HepG2 (cell line): ENCODE data around the gene RAC3. TPM values are rescaled to one million over a fixed set of nuclear protein-coding genes. Genes with fewer than 3 reads are reported as not detected.

Experiments used
- CTCF ChIP-seq: sonication (generic); formaldehyde crosslinking; IDR thresholded peaks from 2 replicates; pipeline ENCODE4 v1.5.0; 2020; ENCODE audit warnings: mild to moderate bottlenecking, missing genetic modification reagents, moderate library complexity
- DRAP1 ChIP-seq: IDR thresholded peaks from 2 replicates; pipeline ENCODE4 v1.6.1; 2016; ENCODE audit warnings: missing genetic modification reagents, missing compliant biosample characterization
- E2F5 ChIP-seq: sonication (generic); formaldehyde crosslinking; conservative IDR thresholded peaks from 2 replicates; pipeline ENCODE4 v1.4.0; 2020; ENCODE audit warnings: missing genetic modification reagents
- ESRRA ChIP-seq: sonication (generic); formaldehyde crosslinking; IDR thresholded peaks from 2 replicates; pipeline ENCODE4 v1.5.1; 2020; ENCODE audit warnings: mild to moderate bottlenecking, low read depth, missing genetic modification reagents
- FLYWCH1 ChIP-seq: sonication (generic); formaldehyde crosslinking; IDR thresholded peaks from 2 replicates; pipeline ENCODE4 v1.8.1; 2023; ENCODE audit warnings: mild to moderate bottlenecking, missing genetic modification reagents
- HNRNPL ChIP-seq: fragments of 200-400 bp; formaldehyde crosslinking; IDR thresholded peaks from 2 replicates; pipeline ENCODE4 v1.6.1; 2017; ENCODE audit warnings: mild to moderate bottlenecking, low read depth, low read length
- SAFB2 ChIP-seq: sonication (generic); formaldehyde crosslinking; IDR thresholded peaks from 2 replicates; pipeline ENCODE4 v1.5.1; 2020; ENCODE audit warnings: missing genetic modification reagents, low read depth, mild to moderate bottlenecking, borderline replicate concordance
- SP140L ChIP-seq: sonication (generic); formaldehyde crosslinking; IDR thresholded peaks from 2 replicates; pipeline ENCODE4 v1.4.0; 2020; ENCODE audit warnings: missing genetic modification reagents, borderline replicate concordance
- STAT6 ChIP-seq: sonication (generic); formaldehyde crosslinking; IDR thresholded peaks from 2 replicates; pipeline ENCODE4 v1.4.0; 2020; ENCODE audit warnings: missing genetic modification reagents, mild to moderate bottlenecking, borderline replicate concordance
- ZNF18 ChIP-seq: sonication (generic); formaldehyde crosslinking; IDR thresholded peaks from 2 replicates; pipeline ENCODE4 v1.8.0; 2022; ENCODE audit warnings: mild to moderate bottlenecking, missing genetic modification reagents; ENCODE audit not compliant: insufficient replicate concordance
- ZNF280B ChIP-seq: sonication (generic); formaldehyde crosslinking; IDR thresholded peaks from 2 replicates; pipeline ENCODE4 v1.5.0; 2020; ENCODE audit warnings: missing genetic modification reagents, mild to moderate bottlenecking, borderline replicate concordance
- ZNF326 ChIP-seq: sonication (generic); formaldehyde crosslinking; IDR thresholded peaks from 2 replicates; pipeline ENCODE4 v1.4.0; 2020; ENCODE audit warnings: missing genetic modification reagents, borderline replicate concordance
- ZNF468 ChIP-seq: sonication (generic); formaldehyde crosslinking; IDR thresholded peaks from 2 replicates; pipeline ENCODE4 v1.8.0; 2022; ENCODE audit warnings: mild to moderate bottlenecking, moderate library complexity, missing genetic modification reagents
- ZNF598 ChIP-seq: sonication (generic); formaldehyde crosslinking; IDR thresholded peaks from 2 replicates; pipeline ENCODE4 v1.5.1; 2020; ENCODE audit warnings: mild to moderate bottlenecking, missing genetic modification reagents, borderline replicate concordance
- ZNF7 ChIP-seq: IDR thresholded peaks from 2 replicates; pipeline ENCODE4 v1.6.1; 2016; ENCODE audit warnings: missing biosample characterization, missing genetic modification reagents
- ZNF75D ChIP-seq: sonication (generic); formaldehyde crosslinking; IDR thresholded peaks from 2 replicates; pipeline ENCODE4 v1.8.1; 2023; ENCODE audit warnings: missing genetic modification reagents, mild to moderate bottlenecking, borderline replicate concordance
- ZNF816 ChIP-seq: sonication (generic); formaldehyde crosslinking; IDR thresholded peaks from 2 replicates; pipeline ENCODE4 v1.8.0; 2022; ENCODE audit warnings: missing genetic modification reagents, mild to moderate bottlenecking, borderline replicate concordance
- ZSCAN25 ChIP-seq: sonication (generic); formaldehyde crosslinking; IDR thresholded peaks from 2 replicates; pipeline ENCODE4 v1.8.0; 2022; ENCODE audit warnings: mild to moderate bottlenecking, missing genetic modification reagents
- polyA plus RNA-seq, 8 experiments: library from polyadenylated mRNA; depleted of rRNA in 3 of 8; stranded (reverse) in 7 of 8; unstranded in 1 of 8; fragments of >200 nt; fragmentation: Illumina TruSeq in 4 of 8; extraction: Trizol in 4 of 8; gene quantifications; 2 replicates each; pipeline versions ENCODE4 v1.2.1 to v1.2.3, GENCODE V29; 2011 to 2016; ENCODE audit warnings: low read depth in 4 of 8, missing spikeins in 1 of 8, mixed read lengths in 1 of 8; ENCODE audit not compliant: insufficient read depth in 1 of 8
- total RNA-seq, 5 experiments: library from RNA; depleted of rRNA; stranded (reverse); fragments of >200 nt; fragmentation: Illumina TruSeq; extraction: Trizol; gene quantifications; 2 replicates each; pipeline ENCODE4 v1.2.3, GENCODE V29; 2016; ENCODE audit warnings: low read depth in 1 of 5

The RAC3 gene
- total and polyA plus RNA-seq, 2 of the 13 experiments (the other 11 are each of a cell fraction or from before 2014, with no cell fraction given), result 10.5 to 21.3 TPM

GRCh38 chr17:81992306-81993102 is 39.0 kb upstream of the RAC3 start (continued):
- TF ChIP-seq CTCF (no peak; the same call in 1 of the 2 replicates), ZNF18 (CRISPR knock-in tag) (peak; percentile 94), ZNF326 (CRISPR knock-in tag) (peak; percentile 97), ZNF598 (peak; percentile 95), FLYWCH1 (CRISPR knock-in tag) (peak; percentile 86; the same call in 1 of the 2 replicates), SP140L (no peak; the same call in 1 of the 2 replicates), ZNF468 (CRISPR knock-in tag) (peak; percentile 95; the same call in 1 of the 2 replicates), STAT6 (CRISPR knock-in tag) (peak; percentile 6; the same call in 1 of the 2 replicates), HNRNPL (peak; percentile 6; the same call in 1 of the 2 replicates), ZNF280B (CRISPR knock-in tag) (peak; percentile 99), DRAP1 (CRISPR knock-in tag) (peak; percentile 72), ZSCAN25 (CRISPR knock-in tag) (peak; percentile 94), SAFB2 (CRISPR knock-in tag) (peak; percentile 96), ZNF816 (peak; percentile 86; the same call in 1 of the 2 replicates), ZNF75D (CRISPR knock-in tag) (peak; percentile 90; the same call in 1 of the 2 replicates), ZNF7 (CRISPR knock-in tag) (0 out of 2 replicates have a peak, but pooled peaks have one; percentile 40), E2F5 (CRISPR knock-in tag) (no peak; the same call in 1 of the 2 replicates), ESRRA (CRISPR knock-in tag) (peak; percentile 95)
